22Rv1 (cell line): ENCODE measurements around the gene ARHGEF17.

ENCODE experiments used
- ZFX ChIP-seq: fragments of 450-650 bp; IDR thresholded peaks from 2 replicates; pipeline ENCODE4 v1.6.1; 2017; ENCODE audit warnings: antibody characterized with exemption, borderline replicate concordance
- TF ChIP-seq, protein P1 (sequence below): fragments of 450-650 bp; IDR thresholded peaks from 2 replicates; pipeline ENCODE4 v1.5.1; 2017; ENCODE audit warnings: mild to moderate bottlenecking

DNA sequence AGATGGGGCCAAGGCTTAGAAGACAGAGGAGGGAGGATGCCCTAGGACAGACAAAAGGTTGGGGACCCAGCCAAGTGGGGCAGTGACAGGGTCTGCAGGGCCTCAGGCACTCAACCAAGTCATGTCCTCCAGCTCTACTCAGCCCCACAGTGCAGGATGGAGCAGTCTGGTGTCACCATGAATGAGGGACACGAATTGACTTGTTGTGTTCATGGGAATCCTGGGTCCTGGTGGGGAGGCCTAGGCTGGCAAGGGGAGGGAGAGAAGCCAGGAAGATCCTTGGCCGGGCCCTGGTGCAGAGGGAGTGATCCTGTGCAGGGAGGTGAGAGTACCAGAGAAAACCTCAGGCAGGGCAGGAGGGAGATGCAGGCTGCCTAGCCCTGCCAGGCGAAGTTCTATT lies 24.0 kb upstream of the ARHGEF17 start:
- TF ChIP-seq, protein P1, sequence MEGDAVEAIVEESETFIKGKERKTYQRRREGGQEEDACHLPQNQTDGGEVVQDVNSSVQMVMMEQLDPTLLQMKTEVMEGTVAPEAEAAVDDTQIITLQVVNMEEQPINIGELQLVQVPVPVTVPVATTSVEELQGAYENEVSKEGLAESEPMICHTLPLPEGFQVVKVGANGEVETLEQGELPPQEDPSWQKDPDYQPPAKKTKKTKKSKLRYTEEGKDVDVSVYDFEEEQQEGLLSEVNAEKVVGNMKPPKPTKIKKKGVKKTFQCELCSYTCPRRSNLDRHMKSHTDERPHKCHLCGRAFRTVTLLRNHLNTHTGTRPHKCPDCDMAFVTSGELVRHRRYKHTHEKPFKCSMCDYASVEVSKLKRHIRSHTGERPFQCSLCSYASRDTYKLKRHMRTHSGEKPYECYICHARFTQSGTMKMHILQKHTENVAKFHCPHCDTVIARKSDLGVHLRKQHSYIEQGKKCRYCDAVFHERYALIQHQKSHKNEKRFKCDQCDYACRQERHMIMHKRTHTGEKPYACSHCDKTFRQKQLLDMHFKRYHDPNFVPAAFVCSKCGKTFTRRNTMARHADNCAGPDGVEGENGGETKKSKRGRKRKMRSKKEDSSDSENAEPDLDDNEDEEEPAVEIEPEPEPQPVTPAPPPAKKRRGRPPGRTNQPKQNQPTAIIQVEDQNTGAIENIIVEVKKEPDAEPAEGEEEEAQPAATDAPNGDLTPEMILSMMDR = no peak
- no peak for TF ChIP-seq ZFX
